DMS 273 (cell line): ENCODE results near the gene KLHL28.

Experiments
- DNase-seq: peaks from one replicate; lab custom pipeline; 2025; ENCODE audit not compliant: unreplicated experiment; lab: John Stamatoyannopoulos, UW

KLHL28 gene, protein sequence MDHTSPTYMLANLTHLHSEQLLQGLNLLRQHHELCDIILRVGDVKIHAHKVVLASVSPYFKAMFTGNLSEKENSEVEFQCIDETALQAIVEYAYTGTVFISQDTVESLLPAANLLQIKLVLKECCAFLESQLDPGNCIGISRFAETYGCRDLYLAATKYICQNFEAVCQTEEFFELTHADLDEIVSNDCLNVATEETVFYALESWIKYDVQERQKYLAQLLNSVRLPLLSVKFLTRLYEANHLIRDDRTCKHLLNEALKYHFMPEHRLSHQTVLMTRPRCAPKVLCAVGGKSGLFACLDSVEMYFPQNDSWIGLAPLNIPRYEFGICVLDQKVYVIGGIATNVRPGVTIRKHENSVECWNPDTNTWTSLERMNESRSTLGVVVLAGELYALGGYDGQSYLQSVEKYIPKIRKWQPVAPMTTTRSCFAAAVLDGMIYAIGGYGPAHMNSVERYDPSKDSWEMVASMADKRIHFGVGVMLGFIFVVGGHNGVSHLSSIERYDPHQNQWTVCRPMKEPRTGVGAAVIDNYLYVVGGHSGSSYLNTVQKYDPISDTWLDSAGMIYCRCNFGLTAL

DNA sequence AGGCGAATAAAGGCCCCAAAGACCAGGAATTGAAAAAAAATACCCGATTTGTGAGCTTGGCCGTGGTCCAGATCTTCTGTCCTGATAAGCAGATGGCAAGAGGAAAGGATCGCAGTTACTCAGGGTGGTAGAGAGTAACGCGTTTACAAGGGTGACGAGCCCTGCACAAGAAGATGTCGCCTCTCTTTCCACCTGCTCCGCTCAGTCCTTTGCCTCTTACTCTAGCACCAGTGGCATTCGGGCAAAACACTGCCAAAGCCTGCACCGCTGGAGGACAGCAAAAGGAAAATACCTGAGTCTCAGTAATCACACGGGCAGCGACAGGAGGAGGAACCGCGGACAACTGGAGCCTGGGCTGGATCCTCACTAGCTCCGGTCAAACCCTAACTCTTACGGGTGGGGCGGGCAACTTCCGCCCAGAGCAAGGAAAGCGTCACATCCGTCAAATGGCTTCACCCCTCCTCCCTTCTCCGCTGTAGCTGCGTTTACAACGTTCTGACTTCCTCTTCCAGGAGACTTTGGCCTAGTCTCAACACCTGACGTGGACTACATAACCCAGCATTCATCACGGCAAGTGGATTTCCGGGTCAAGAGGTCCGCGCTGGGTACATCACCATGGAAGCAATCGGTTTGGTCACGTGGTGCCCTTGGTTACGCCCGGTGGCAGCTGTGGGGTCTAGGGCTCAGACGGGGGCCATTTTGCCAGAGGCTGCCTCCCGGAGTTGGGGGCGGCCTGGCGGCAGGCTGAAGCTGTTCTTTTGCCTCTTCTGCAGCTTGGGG lies at the start of gene KLHL28, which contains the start of gene TOGARAM1:
KLHL28 (minus strand) TSS at position 394 of the 780 bp plus-strand sequence. CDS start 16,019 bp downstream, outside the sequence.
TOGARAM1 (plus strand) TSS at position 637 of the 780 bp plus-strand sequence. CDS start 232 bp downstream, outside the sequence.
- peak; percentile 100 for DNase-seq

DNA sequence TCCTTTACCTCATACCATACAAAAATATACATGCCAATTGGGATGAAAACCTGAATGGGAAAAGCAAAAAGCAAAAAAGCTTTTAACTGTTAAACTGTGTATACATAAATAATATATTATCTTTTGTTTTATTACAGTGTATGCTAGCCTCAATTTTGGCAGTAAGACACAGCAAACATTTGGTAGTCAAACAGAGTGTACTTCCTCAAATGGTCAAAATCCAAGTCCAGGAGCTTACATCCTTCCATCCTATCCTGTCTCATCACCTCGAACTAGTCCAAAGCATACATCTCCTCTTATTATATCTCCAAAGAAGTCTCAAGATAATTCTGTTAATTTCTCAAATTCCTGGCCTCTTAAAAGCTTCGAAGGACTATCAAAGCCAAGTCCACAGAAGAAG lies 42.2 kb upstream of the KLHL28 start:
- no peak for DNase-seq

DNA sequence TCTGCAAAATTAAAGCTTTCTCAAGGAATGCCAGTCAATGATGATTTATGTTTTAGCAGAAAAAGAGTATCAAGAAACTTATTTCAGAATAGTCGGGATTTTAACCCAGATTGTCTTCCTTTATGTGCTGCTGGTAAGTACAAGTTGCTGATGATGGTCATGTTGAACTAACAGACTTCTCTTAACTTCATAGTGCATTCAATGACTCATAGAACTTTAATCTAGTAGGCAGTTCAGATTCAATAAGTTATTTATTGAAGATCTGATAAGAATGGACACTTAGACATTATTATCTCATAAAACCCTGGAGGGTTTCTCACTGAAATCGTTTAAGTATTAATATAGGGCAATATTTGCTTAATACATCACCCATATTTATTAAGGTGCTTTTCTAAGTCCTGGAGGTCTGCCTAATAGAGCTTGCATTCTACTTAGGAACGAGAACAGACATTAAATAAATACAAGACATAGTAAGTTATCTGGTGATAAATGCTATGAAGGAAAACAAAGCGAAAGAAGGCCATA lies 34.1 kb upstream of the KLHL28 start:
- no peak for DNase-seq

DNA sequence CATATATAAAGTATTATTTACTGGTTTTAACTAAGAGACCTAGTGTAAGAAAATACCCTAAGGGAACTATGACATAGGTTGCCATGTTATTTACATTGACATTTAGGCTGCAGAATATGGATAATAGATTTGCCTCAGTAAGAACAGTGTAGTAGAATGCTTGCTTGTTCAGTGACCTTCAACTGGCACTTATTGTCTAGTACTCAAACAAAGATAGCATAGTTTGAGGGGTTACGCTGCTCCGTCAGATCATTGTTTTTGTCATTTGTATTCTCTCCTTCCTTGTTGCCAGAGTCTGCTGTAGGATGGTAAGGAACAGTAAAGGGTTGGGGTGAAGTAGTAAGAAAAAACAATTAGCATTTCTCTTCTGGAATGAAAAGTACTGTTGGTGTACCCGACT lies 33.4 kb upstream of the KLHL28 start:
- DNase-seq = no peak

DNA sequence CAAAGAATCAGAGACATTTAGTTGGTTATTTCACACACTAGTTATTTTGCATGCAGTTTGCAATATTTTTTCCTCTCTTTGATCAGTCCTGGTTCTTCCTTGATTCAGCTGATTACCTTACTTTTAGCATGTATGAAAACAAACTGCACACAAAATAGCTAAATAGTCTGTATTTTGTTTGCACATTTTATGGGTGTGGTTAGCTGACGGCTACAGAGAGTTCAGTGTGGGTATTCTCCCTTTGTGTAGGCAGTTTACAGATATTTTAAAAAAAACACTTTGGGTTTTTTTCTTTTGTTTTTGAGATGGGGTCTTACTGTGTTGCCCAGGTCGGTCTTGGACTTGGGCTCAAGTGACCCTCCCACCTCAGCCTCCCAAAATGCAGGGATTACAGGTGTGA lies 28.8 kb upstream of the KLHL28 start:
- no peak for DNase-seq

DNA sequence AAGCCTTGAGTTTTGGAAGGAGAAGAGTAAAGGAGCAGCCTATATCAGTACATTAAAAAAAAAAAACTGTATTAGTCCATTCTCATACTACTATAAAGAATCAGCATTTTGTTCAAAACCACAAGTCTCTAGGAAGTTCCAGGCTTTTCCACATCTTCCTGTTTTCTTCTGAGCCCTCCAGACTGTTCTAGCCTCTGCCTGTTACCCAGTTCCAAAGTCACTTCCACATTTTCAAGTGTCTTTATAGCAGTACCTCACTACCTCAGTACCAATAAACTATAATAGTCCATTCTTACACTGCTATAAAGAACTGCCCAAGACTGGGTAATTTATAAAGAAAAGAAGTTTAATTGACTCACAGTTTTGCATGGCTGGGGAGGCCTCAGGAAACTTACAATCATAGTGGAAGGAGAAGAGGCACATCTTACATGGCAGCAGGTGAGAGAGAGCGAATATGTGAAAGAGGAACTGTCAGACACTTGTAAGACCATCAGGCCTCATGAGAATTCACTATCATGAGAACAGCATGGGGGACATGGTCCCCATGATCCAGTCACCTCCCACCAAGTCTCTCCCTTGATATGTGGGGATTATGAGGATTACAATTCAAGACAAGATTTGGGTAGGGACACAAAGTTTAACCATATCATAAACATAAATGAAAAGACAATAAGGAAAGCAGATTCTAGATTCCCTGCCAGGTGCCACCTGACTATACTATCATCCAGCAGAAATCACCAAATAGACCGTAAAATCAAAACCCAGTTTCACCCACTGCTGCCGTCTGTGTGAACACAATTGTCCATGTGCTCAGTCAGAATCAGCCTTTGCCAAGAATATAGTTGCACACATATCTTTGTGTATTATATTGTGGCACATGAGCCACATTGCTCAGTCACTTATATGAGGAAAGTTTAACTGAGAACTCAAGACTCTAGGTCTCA lies 28.0 kb upstream of the KLHL28 start:
- DNase-seq = no peak

DNA sequence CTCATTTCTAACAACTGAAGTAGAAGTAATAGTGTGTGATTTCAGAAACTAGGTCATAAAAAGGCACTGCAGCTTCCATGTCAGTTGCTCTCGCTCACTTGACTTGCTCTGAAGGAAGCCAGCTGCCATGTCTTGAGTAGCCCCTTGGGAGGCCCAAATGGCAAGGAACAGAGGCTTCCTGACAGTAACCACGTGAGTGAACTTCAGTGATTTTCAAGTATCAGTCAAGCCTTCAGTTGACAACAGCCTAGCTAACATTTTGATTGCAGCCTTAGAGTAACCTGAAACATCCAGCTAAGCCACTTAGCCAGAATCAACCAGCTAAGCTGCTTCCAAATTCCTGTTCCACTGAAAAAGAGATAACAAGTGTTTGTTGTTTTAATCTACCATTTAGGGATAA lies 26.9 kb upstream of the KLHL28 start:
- DNase-seq = peak; percentile 41

DNA sequence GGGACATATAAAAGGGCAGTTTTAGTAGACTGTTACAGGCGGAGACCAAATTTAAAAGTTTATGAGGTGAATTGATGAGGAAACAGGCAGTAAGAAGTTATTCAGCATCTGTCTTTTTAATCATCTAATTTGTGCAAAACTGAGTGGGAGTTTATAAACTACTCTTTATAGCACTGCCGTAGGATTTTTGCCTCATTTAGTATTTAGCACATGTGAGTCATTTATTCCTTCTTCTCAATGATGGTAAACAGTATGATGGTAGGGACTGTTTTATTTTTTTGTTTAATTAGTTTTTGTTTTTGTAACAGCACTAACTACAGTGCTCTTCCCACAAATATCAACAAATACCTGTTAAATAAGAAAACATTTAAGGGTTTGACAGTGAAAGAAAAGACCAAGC lies 20.8 kb upstream of the KLHL28 start:
- peak; percentile 10 for DNase-seq

DNA sequence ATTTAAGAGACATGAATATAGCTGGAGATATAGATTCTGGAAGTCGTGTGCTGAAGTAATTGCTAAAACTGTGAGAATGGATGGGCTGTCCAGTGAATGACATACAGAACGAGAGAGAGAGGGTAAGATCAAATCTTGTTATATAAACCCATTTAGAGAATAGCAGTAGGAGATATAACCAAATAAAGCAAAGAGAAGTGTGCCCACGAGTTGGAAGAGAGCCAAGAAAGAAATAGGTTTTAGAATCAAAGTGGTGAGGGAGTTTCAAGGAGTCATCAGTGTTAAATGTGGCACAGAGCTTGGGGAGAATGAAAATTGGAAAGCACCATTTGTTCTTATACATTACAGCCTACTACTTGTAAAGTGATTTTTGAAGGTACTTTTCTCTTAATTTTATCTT lies 19.5 kb upstream of the KLHL28 start:
- DNase-seq = peak; percentile 45

DNA sequence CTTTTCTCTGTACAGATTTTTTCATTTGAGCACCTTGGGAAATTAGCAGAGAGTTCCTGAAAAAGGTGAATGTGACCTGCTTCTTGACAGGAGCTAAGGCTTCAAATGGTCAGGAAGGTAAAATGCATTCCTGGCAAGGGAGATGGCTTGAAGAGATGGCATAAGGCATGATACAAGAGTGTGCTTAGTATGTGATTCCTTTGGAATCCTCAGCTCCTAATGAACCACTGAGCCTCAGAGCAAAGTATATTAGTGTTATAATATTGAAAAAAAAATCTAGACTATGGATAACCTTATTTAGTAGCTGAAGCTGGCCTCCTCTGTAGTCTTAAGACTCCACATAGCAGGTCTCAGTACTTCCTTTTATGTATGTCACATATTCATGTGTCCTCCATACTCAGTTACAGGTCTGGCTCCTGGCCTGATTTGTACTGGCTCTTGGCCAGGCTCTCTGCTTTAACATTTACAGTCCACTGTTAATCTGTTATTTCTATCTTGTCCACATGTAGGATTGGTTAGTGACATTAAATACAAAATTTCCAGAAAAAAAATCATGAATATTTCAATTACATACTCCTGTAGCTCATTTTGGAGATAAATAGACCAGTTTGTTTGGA lies 18.1 kb upstream of the KLHL28 start:
- DNase-seq = peak; percentile 67

DNA sequence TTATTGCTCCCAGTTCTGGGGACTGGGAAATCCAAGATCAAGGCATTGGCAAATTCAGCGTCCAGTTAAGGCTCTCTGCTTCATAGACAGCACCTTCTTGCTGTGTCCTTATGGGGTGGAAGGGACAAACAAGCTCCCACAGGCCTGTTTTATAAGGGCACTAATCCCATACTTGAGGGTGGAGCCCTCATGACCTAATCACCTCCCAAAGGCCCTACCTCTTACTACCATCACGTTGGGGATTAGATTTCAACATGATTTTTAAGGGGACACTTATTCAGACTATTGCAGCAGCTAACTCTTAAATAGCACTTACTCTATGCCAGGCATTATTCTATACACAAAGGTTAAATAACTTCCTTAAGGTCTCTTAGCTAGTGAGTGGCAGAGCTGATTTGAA lies 17.5 kb upstream of the KLHL28 start:
- peak; percentile 33 for DNase-seq

DNA sequence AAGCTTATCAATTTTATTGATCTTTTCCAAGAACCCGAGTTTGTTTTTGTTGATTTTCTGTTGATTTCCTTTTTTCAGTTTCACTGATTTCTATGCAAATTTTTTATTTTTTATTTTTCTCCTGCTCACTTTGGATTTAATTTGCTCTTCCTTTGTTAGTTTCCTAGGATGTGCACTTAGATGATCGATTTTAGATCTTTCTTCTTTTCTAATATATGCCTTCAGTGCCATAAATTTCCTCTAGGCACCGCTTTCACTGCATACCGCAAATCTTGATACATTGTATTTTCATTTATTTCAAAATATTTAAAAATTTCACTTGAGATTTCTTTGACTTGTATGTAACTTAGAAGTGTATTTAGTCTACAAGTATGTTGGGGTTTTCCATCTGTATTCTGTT lies 9.7 kb upstream of the KLHL28 start:
- DNase-seq = no peak

DNA sequence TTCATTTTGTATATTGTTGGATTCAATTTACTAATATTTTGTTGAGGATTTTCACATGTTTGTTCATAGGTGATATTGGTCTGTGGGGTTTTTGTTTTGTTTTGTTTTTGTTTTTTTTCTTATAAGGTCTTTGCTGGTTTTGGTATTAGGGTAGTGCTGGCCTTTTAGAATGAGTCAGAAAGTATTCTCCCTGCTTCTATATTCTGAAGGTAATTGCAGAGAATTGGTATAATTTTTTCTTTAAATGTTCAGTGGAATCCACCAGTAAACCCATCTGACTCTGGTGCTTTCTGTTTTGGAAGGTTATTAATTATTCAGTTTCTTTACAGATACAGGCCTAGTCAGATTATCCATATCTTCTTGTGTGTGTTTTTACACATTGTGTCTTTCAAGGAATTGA lies 9.2 kb upstream of the KLHL28 start:
- DNase-seq = no peak

DNA sequence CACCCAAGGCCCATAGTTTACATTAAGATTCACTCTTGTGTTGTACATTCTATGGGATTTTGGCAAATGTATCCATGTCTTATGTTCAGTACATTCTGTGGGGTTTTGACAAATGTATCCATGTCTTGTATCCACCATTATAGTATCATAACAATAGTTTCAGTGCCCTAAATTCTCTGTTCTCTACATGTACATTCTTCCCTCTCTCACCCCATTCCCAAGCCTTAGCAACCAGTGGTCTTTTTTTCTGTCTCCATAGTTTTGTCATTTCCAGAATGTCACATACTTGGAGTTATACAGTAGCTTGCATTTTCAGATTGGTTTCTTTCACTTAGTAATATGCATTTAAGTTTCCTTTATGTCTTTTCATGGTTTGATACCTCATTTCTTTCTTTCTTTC lies 7.0 kb upstream of the KLHL28 start:
- DNase-seq = no peak

DNA sequence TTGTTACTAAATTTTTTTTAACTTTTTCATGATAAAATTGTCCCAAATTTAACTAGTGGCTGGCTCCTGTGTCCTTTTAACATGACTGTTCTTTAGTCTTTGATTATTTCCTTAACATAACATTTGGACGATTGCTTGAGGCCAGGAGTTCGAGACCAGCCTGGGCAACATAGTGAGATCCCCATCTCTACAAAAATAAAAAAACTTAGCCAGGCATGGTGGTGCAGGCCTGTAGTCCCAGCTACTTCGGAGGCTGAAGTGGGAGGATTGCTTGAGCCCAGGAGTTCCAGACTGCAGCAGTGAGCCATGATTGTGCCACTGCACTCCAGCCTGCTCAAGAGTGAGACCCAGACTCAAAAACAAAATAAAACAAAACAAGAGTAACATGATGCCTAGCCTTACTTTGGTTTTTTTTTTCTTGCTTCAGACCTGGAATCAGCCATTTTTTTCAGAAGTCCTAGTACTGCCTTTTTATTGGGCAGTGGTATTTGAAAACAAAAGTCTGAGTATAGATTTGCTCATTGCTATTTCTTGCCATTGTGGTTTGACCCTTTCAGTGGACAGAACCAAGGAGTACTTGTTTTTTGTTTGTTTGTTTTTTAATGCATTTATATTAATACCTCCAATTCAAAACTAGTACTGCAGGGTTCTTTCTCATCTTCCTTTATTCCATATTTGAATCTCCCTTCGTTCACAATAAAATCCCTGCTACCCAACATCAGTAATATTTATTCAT lies 5.0 kb upstream of the KLHL28 start:
- DNase-seq = peak; percentile 17

DNA sequence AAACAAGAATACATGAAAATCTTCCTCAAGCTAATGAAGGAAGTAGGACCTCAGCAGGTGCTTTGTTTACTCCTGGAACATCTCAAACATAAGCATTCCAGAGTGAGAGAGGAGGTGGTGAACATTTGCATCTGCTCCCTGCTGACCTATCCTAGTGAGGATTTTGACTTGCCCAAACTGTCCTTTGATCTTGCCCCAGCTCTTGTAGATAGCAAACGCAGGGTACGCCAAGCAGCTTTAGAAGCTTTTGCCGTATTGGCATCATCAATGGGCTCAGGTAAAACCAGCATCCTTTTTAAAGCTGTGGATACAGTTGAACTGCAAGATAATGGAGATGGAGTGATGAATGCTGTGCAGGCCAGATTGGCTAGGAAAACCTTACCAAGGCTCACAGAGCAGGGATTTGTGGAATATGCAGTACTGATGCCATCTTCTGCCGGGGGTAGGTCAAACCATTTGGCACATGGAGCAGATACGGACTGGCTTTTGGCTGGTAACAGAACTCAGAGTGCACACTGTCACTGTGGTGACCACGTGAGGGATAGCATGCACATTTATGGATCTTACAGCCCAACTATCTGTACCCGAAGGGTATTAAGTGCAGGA lies 2.1 kb upstream of the KLHL28 start:
- DNase-seq = peak; percentile 69

DNA sequence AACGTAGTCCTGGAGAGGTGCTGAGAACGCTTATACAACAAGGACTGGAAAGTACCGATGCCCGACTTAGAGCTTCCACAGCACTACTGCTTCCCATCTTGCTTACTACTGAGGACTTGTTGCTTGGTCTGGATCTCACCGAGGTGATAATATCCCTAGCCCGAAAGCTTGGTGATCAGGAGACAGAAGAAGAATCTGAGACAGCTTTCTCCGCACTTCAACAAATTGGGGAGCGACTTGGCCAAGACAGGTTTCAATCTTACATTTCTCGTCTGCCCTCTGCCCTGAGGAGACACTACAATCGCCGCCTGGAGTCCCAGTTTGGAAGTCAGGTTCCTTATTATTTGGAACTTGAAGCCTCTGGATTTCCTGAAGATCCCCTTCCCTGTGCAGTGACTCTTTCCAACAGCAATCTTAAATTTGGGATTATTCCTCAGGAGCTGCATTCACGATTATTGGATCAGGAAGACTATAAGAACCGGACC lies 1.3 kb upstream of the KLHL28 start:
- peak; percentile 74 for DNase-seq

DNA sequence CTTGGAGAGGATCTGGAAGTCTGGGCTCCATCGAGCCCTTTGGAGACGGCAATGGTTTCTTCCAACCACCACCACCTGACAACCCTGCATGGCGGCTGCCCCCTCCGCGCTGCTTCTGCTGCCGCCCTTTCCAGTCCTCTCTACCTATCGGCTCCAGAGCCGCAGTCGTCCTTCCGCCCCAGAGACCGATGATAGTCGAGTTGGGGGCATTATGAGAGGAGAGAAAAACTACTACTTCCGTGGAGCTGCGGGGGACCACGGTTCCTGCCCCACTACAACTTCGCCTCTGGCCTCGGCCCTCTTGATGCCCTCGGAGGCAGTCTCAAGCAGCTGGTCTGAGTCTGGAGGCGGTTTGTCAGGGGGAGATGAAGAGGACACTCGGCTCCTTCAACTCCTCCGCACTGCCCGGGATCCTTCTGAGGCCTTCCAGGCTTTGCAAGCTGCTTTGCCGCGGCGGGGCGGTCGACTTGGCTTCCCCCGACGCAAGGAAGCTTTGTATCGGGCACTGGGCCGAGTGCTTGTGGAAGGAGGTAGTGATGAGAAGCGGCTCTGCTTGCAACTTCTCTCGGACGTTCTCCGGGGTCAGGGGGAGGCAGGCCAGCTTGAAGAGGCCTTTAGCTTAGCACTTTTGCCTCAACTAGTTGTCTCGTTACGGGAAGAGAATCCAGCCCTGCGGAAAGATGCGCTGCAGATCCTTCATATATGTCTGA lies 742 bp upstream of the KLHL28 start:
- DNase-seq = peak; percentile 93
